ENCODE measurements around the gene ABHD14A.

ABHD14A gene

GRCh38 chr3:51941463-51941797 lies 33.4 kb upstream of the ABHD14A start:
- no peak for DNase-seq (ENCODE audit: low spot score)

- DNase-seq (ENCODE audit: low spot score) = peak; percentile 100
These were observed 32.9 kb upstream of the ABHD14A start, which contains the start of the genes PARP3 and RRP9 for GRCh38 chr3:51941798-51942602. Gene PARP3, plus strand, starts transcription at chr3:51942363. Its CDS starts 993 bp downstream, at chr3:51943356. Gene RRP9, minus strand, starts transcription at chr3:51941904. Its CDS starts 37 bp downstream, at chr3:51941867.

GRCh38 chr3:51942603-51943450 lies 32.0 kb upstream of the ABHD14A start:
- no peak for DNase-seq (ENCODE audit: low spot score)

GRCh38 chr3:51943451-51944391 lies 31.1 kb upstream of the ABHD14A start:
- no peak for DNase-seq (ENCODE audit: low spot score)

GRCh38 chr3:51944451-51945021 lies 30.3 kb upstream of the ABHD14A start:
- DNase-seq (ENCODE audit: low spot score) = no peak

GRCh38 chr3:51945031-51945840 lies 29.6 kb upstream of the ABHD14A start:
- no peak for DNase-seq (ENCODE audit: low spot score)

- no peak for DNase-seq (ENCODE audit: low spot score)
These were observed 28.7 kb upstream of the ABHD14A start for GRCh38 chr3:51945926-51946705.

- no peak for DNase-seq (ENCODE audit: low spot score)
These were observed 28.1 kb upstream of the ABHD14A start for GRCh38 chr3:51946796-51947195.

GRCh38 chr3:51947215-51947900 lies 27.5 kb upstream of the ABHD14A start:
- DNase-seq (ENCODE audit: low spot score) = no peak

GRCh38 chr3:51948016-51948580 lies 26.8 kb upstream of the ABHD14A start:
- DNase-seq (ENCODE audit: low spot score) = no peak

- DNase-seq (ENCODE audit: low spot score) = no peak
These were observed 25.7 kb upstream of the ABHD14A start for GRCh38 chr3:51949121-51949520.

- no peak for DNase-seq (ENCODE audit: low spot score)
These were observed 24.0 kb upstream of the ABHD14A start for GRCh38 chr3:51950899-51951298.

- no peak for DNase-seq (ENCODE audit: low spot score)
These were observed 21.4 kb upstream of the ABHD14A start for GRCh38 chr3:51953445-51953844.

GRCh38 chr3:51954105-51954504 lies 20.8 kb upstream of the ABHD14A start:
- no peak for DNase-seq (ENCODE audit: low spot score)

- no peak for DNase-seq (ENCODE audit: low spot score)
These were observed 20.2 kb upstream of the ABHD14A start for GRCh38 chr3:51954713-51955112.

- DNase-seq (ENCODE audit: low spot score) = peak; percentile 92
These were observed 19.5 kb upstream of the ABHD14A start, which contains the start of gene GPR62 for GRCh38 chr3:51955175-51955892. Gene GPR62, plus strand, starts transcription at chr3:51955381. Its CDS starts 272 bp downstream, at chr3:51955653.

- peak; percentile 46 for DNase-seq (ENCODE audit: low spot score)
These were observed 18.7 kb upstream of the ABHD14A start for GRCh38 chr3:51955893-51956770.
